HG03045 (cell line): ENCODE measurements around the gene C1orf94.

Experiments
- ATAC-seq: cut with Tn5 transposase; IDR thresholded peaks from one replicate; pipeline ENCODE4 v1.9.1; 2021; ENCODE audit warnings: mild to moderate bottlenecking, moderate library complexity; ENCODE audit not compliant: unreplicated experiment

C1orf94 gene

DNA sequence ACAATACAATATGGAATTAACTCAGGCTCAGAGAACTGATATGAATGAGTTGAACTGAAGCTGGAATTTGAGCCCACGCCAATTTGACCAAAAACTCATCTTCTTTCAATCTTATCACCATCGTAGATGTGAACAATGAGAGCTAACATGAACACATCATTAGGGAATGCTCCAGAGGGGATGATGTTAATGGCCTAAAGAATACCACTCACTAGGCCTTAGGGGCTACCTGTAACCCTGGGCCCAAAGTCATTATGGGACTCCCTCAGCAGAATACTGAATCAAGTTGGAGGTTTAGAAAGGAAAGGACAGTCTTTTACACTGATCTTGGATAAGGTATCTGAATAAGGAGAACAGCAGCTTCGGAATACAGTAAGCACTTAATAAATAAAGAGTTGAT lies 73.6 kb downstream of the C1orf94 start:
- ATAC-seq, result no peak

DNA sequence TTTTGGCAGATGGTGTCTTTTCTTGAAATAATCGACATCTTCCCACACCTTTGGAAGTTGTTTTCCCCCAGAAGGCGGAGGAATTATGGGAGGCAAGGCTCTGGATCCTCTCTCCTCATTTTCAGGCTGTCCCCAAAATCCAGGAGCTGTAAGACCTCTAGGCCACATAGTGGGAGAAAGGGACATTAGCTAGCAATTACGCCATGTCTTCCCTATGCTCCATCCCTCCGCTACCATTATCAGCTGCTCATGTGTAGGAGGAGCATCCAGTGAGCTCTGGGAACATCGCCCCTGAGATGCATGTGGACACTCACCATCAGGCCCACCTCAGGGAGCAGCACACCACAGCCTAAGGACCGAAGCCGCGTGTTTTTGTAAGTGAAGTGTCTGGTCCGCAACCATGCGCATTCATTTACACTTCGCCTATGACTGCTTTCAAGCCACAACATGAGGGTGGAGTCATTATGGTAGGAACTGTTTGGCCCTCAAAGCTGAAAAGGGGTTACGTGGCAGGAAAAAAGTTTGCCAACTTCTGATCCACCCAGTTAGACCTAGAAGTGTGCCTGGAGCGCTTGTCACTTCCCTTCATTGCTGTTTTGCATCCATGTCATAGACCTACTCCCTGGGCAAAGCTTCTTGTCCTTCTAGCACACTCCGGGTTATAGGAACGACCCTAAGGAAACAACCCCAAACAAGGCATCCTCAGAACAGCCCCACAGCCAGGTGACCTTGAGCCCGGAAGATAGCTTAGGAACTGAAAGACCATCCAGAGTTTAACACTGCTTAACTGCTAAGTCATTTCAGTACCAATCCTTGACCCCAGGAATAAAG lies 85.5 kb downstream of the C1orf94 start:
- ATAC-seq, result no peak

DNA sequence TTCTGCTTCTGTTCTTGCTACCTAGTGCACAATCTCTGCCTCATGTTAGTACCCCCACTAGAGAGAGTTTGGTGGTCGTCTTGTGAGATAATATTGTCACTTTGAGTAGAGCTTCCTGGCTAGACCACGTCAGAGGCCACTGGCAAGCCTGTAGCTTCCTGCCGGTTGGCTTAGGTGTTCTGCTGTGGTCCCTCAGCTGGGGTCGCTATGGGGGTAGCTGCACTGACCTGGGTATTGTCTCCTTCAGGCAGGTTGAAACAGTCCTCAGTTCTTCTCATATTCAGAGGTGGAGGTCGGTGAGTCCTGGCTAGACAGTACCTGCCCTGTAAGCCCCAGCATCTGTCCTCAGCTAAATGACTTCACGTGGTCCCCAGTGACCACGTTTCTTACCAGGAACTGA lies 86.2 kb downstream of the C1orf94 start:
- ATAC-seq, result no peak

GRCh38 chr1:34263406-34263805 lies 86.7 kb downstream of the C1orf94 start:
- no peak for ATAC-seq

GRCh38 chr1:34265396-34265795 lies 88.7 kb downstream of the C1orf94 start:
- ATAC-seq, result no peak

- ATAC-seq, result no peak
Observed at GRCh38 chr1:34266127-34266951, 89.6 kb downstream of the C1orf94 start.

DNA sequence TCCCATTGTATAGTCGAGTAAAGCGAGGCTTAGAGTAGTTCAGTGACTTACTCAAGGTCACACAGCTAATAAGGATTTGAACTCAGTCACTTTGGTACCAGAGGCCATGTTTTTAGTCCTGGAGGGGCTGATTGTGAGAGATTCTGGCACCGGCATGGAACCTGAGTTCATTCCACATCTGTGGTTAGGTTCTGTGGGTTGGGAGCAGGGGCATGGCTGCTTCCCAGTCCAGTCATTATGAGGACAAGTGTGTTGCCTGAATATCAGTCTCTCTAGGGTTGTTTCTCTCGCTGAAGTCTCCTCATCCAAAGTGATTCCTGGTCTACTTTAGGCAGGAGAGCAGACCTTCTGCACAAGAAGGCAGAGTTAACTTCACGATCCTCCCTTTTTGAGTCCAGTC lies 90.6 kb downstream of the C1orf94 start:
- ATAC-seq, result no peak

- no peak for ATAC-seq
Observed at GRCh38 chr1:34268311-34268954, 91.7 kb downstream of the C1orf94 start.
